ENCODE results near the gene RAB3GAP1. TPM values are rescaled to one million over a fixed set of nuclear protein-coding genes. Genes with fewer than 3 reads are reported as not detected.

Gene RAB3GAP1
- total and polyA plus RNA-seq, 2 experiments from 2014 or later = 19.9 to 35.0 TPM

- Histone ChIP-seq H3K36me3 (no peaks in the 10 kb centered on the region), H3K4me3 (no peak overlapping the region), H3K27me3 (no peaks in the 10 kb centered on the region), H3K9me3 (ENCODE audit: low read depth) (no peaks in the 10 kb centered on the region), H3K27ac (no peak overlapping the region), H3K4me1 (ENCODE audit: low read depth) (no peaks in the 10 kb centered on the region)
- no peak for DNase-seq (ENCODE audit: low read depth in 1 of 2, low spot score in 1 of 2)
- no peak for TF ChIP-seq CTCF (IDR thresholded peaks at IDR 0.05; ENCODE audit: low read depth, low read length)
These were observed 135.2 kb downstream of the RAB3GAP1 start for GRCh38 chr2:135187270-135187669.

- Histone ChIP-seq H3K36me3 (no peaks in the 10 kb centered on the region), H3K27ac (no peak overlapping the region), H3K4me1 (ENCODE audit: low read depth) (no peaks in the 10 kb centered on the region), H3K4me3 (no peak overlapping the region), H3K27me3 (no peaks in the 10 kb centered on the region), H3K9me3 (ENCODE audit: low read depth) (no peaks in the 10 kb centered on the region)
- TF ChIP-seq CTCF (IDR thresholded peaks at IDR 0.05; ENCODE audit: low read depth, low read length) = no peak
- DNase-seq (ENCODE audit: low read depth in 1 of 2, low spot score in 1 of 2) = no peak
These were observed 137.1 kb downstream of the RAB3GAP1 start for GRCh38 chr2:135189148-135189547.

- no peaks in the 10 kb centered on the region for H3K9me3 ChIP-seq (ENCODE audit: low read depth)
- no peaks in the 10 kb centered on the region for H3K4me1 ChIP-seq (ENCODE audit: low read depth)
- H3K4me3 ChIP-seq = no peak overlapping the region
- no peak for TF ChIP-seq CTCF (IDR thresholded peaks at IDR 0.05; ENCODE audit: low read depth, low read length)
- no peak overlapping the region for H3K27ac ChIP-seq
- H3K36me3 ChIP-seq = no peaks in the 10 kb centered on the region
- no peak for DNase-seq (ENCODE audit: low read depth in 1 of 2, low spot score in 1 of 2)
- no peaks in the 10 kb centered on the region for H3K27me3 ChIP-seq
These were observed 138.7 kb downstream of the RAB3GAP1 start for GRCh38 chr2:135190799-135191198.

- Histone ChIP-seq H3K4me1 (ENCODE audit: low read depth) (no peaks in the 10 kb centered on the region), H3K27me3 (no peaks in the 10 kb centered on the region), H3K4me3 (no peak overlapping the region), H3K36me3 (no peaks in the 10 kb centered on the region), H3K27ac (no peak overlapping the region), H3K9me3 (ENCODE audit: low read depth) (no peaks in the 10 kb centered on the region)
- DNase-seq (ENCODE audit: low read depth in 1 of 2, low spot score in 1 of 2) = no peak
- TF ChIP-seq CTCF (IDR thresholded peaks at IDR 0.05; ENCODE audit: low read depth, low read length) = no peak
These were observed 146.4 kb downstream of the RAB3GAP1 start for GRCh38 chr2:135198481-135198880.

- TF ChIP-seq CTCF (IDR thresholded peaks at IDR 0.05; ENCODE audit: low read depth, low read length) = no peak
- H3K27ac ChIP-seq = no peak overlapping the region
- H3K4me1 ChIP-seq (ENCODE audit: low read depth) = no peaks in the 10 kb centered on the region
- no peaks in the 10 kb centered on the region for H3K9me3 ChIP-seq (ENCODE audit: low read depth)
- no peak overlapping the region for H3K4me3 ChIP-seq
- H3K27me3 ChIP-seq = no peaks in the 10 kb centered on the region
- peak in 1 of 2 donors; percentile 25 for DNase-seq (ENCODE audit: low read depth in 1 of 2, low spot score in 1 of 2)
- peaks cover 3% of the 10 kb centered on the region for H3K36me3 ChIP-seq
These were observed 150.7 kb downstream of the RAB3GAP1 start for GRCh38 chr2:135202751-135203150.

- H3K4me3 ChIP-seq = no peak overlapping the region
- H3K9me3 ChIP-seq (ENCODE audit: low read depth) = no peaks in the 10 kb centered on the region
- H3K36me3 ChIP-seq = peaks cover 3% of the 10 kb centered on the region
- TF ChIP-seq CTCF (IDR thresholded peaks at IDR 0.05; ENCODE audit: low read depth, low read length) = no peak
- no peak for DNase-seq (ENCODE audit: low read depth in 1 of 2, low spot score in 1 of 2)
- H3K27ac ChIP-seq = no peak overlapping the region
- no peaks in the 10 kb centered on the region for H3K27me3 ChIP-seq
- H3K4me1 ChIP-seq (ENCODE audit: low read depth) = no peaks in the 10 kb centered on the region
These were observed 151.9 kb downstream of the RAB3GAP1 start for GRCh38 chr2:135203944-135204343.
